ENCODE results near the gene NEIL1.

- TF ChIP-seq, protein P1, sequence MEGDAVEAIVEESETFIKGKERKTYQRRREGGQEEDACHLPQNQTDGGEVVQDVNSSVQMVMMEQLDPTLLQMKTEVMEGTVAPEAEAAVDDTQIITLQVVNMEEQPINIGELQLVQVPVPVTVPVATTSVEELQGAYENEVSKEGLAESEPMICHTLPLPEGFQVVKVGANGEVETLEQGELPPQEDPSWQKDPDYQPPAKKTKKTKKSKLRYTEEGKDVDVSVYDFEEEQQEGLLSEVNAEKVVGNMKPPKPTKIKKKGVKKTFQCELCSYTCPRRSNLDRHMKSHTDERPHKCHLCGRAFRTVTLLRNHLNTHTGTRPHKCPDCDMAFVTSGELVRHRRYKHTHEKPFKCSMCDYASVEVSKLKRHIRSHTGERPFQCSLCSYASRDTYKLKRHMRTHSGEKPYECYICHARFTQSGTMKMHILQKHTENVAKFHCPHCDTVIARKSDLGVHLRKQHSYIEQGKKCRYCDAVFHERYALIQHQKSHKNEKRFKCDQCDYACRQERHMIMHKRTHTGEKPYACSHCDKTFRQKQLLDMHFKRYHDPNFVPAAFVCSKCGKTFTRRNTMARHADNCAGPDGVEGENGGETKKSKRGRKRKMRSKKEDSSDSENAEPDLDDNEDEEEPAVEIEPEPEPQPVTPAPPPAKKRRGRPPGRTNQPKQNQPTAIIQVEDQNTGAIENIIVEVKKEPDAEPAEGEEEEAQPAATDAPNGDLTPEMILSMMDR (conservative IDR thresholded peaks at IDR 0.05; ENCODE audit: low read length) = no peak
- TF ChIP-seq EZH2phosphoT487 (IDR thresholded peaks at IDR 0.05; ENCODE audit: borderline replicate concordance, low read depth, low read length) = no peak
These were observed 24.6 kb downstream of the NEIL1 start for GRCh38 chr15:75371486-75371885.
